Lower lobe of right lung (tissue), 2 donors: ENCODE data around the gene CDK11B. TPM values are rescaled to one million over a fixed set of nuclear protein-coding genes. Genes with fewer than 3 reads are reported as not detected.
A peak's percentile ranks its signal among the peaks of the same experiment; 100 is the strongest.

Experiments
- ATAC-seq, 2 donors: fragments of 200-7000 bp; cut with Tn5 transposase; one replicate each; pipeline ENCODE4 v1.9.1; 2020 to 2022; ENCODE audit warnings: mild to moderate bottlenecking in 2 of 2, moderate library complexity in 2 of 2
- DNase-seq: peaks from one replicate; pipeline ENCODE4 v3.0.0-alpha.2; 2020
- H3K27ac ChIP-seq: fragments of 200-600 bp; one replicate; pipeline ENCODE4 v1.8.0; 2022
- H3K27me3 ChIP-seq: fragments of 200-600 bp; one replicate; pipeline ENCODE4 v1.8.0; 2022; ENCODE audit warnings: low read depth
- H3K36me3 ChIP-seq: fragments of 200-600 bp; one replicate; pipeline ENCODE4 v1.8.0; 2022; ENCODE audit warnings: mild to moderate bottlenecking
- H3K4me1 ChIP-seq: fragments of 200-600 bp; one replicate; pipeline ENCODE4 v1.8.0; 2022
- H3K4me3 ChIP-seq: fragments of 200-600 bp; one replicate; pipeline ENCODE4 v1.8.0; 2022; ENCODE audit warnings: mild to moderate bottlenecking
- H3K9me3 ChIP-seq: fragments of 200-600 bp; one replicate; pipeline ENCODE4 v1.8.0; 2022
- intact Hi-C: fragments of 100-400 bp; cut with DNase I; formaldehyde crosslinking; loops from one replicate; pipeline ENCODE4 v1.11.0; 2022
- total RNA-seq: library from RNA; stranded (reverse); fragmentation: NEBNext Ultra II Directional; extraction: Animal tissue kit (Norgen Biotek cat#: 25700); gene quantifications from one replicate; pipeline ENCODE4 v1.2.1, GENCODE V29; 2021
- TF ChIP-seq, protein P1 (sequence below): fragments of 200-600 bp; IDR thresholded peaks from one replicate; pipeline ENCODE4 v1.8.0; 2022; ENCODE audit warnings: antibody characterized with exemption, mild to moderate bottlenecking
- donor health status: DM: no; HTN: yes; CAD: no; lungs with severe emphysema.

The CDK11B gene
- total RNA-seq, 1 donor from 2014 or later, result 23.0 TPM

DNA sequence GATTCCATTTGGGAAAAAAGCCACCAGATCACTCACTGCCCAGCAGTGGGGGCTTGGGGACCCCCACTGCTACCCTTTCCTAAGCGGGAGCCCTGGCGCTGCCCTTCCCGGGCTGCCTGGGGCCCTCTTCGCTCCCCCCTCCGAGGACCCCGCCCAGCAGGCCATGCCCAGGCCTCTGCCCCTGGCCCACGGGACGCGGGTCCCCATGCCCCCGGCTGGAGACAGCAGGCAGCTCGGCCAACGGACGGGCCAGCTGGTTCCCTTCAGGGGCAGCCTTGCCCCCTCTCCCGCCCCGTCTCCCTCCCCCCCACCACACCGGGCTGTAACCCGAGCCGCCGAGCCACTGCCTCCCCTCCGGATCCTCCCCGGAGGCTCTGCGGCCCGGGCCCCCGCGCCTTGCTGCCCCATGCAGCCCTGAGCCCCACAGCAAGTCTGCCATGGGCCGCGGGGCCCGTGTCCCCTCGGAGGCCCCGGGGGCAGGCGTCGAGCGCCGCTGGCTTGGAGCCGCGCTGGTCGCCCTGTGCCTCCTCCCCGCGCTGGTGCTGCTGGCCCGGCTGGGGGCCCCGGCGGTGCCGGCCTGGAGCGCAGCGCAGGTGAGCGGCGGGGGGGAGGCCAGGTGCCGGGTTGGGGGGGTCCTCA, 26.9 kb downstream of the CDK11B start, which contains the start of gene MMP23B:
Gene MMP23B (plus strand): TSS at position 392 of the 639 bp plus-strand sequence. CDS start 46 bp downstream, at position 438.
- peak within 1 kb of the TSS; percentile 84 for H3K27ac ChIP-seq
- H3K4me1 ChIP-seq, result peaks cover 15% of the 10 kb centered on the region
- intact Hi-C loops, result no loop called here
- TF ChIP-seq, protein P1, sequence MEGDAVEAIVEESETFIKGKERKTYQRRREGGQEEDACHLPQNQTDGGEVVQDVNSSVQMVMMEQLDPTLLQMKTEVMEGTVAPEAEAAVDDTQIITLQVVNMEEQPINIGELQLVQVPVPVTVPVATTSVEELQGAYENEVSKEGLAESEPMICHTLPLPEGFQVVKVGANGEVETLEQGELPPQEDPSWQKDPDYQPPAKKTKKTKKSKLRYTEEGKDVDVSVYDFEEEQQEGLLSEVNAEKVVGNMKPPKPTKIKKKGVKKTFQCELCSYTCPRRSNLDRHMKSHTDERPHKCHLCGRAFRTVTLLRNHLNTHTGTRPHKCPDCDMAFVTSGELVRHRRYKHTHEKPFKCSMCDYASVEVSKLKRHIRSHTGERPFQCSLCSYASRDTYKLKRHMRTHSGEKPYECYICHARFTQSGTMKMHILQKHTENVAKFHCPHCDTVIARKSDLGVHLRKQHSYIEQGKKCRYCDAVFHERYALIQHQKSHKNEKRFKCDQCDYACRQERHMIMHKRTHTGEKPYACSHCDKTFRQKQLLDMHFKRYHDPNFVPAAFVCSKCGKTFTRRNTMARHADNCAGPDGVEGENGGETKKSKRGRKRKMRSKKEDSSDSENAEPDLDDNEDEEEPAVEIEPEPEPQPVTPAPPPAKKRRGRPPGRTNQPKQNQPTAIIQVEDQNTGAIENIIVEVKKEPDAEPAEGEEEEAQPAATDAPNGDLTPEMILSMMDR, result no peak
- peaks cover 21% of the 10 kb centered on the region for H3K27me3 ChIP-seq
- peak; percentile 49 for DNase-seq
- H3K9me3 ChIP-seq, result no peaks in the 10 kb centered on the region
- peaks cover 21% of the 10 kb centered on the region for H3K36me3 ChIP-seq
- H3K4me3 ChIP-seq, result peak within 1 kb of the TSS; percentile 42
- ATAC-seq, result peak; percentile 1 to 7

DNA sequence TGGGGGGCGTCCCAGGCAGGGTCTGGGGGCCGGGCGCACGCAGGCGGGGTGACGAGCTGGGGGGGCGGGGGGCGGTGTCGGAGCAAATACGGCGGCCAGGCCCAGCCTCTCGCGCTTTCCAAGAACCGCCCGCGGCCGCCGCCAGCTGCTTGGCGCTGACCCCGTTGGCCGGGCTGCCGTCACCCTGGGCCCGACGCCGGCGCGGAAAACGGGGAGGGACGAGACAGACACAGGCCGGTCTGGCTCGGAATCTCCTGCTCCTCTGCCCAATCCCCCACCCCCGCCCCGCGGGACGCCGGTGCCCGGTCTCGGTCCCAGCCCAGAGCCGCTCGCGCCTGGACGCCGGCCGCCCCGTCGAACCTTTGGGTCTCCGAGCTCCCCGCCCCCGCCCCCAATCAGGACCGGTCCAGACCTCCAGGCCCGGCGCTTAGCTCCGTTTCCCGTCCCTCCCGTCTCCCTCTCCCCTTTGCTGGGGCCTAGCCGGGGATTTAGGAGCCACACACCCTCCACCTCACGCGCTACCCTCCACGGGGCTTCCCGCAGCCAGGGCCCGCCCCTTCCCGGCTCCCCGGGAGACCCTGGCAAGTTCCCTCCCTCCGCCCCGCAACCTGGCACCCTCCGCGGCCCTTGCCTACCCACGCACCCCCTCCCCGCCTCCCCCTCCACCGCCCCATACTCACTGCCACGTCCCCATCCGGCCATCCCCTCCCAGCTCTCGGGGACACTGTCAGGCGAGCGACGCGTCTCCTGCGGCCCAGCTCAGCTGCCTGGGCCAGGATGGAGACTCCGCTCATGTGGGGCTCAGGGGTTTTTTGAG, 27.6 kb downstream of the CDK11B start:
- H3K36me3 ChIP-seq, result peaks cover 14% of the 10 kb centered on the region
- peaks cover 15% of the 10 kb centered on the region for H3K4me1 ChIP-seq
- intact Hi-C loops, result no loop called here
- ATAC-seq, result peak; percentile 20 to 28
- no peaks in the 10 kb centered on the region for H3K9me3 ChIP-seq
- H3K27ac ChIP-seq, result peak overlapping the region; percentile 84
- peak overlapping the region; percentile 42 for H3K4me3 ChIP-seq
- TF ChIP-seq, protein P1, result no peak
- H3K27me3 ChIP-seq, result peaks cover 21% of the 10 kb centered on the region
- peak; percentile 57 for DNase-seq

DNA sequence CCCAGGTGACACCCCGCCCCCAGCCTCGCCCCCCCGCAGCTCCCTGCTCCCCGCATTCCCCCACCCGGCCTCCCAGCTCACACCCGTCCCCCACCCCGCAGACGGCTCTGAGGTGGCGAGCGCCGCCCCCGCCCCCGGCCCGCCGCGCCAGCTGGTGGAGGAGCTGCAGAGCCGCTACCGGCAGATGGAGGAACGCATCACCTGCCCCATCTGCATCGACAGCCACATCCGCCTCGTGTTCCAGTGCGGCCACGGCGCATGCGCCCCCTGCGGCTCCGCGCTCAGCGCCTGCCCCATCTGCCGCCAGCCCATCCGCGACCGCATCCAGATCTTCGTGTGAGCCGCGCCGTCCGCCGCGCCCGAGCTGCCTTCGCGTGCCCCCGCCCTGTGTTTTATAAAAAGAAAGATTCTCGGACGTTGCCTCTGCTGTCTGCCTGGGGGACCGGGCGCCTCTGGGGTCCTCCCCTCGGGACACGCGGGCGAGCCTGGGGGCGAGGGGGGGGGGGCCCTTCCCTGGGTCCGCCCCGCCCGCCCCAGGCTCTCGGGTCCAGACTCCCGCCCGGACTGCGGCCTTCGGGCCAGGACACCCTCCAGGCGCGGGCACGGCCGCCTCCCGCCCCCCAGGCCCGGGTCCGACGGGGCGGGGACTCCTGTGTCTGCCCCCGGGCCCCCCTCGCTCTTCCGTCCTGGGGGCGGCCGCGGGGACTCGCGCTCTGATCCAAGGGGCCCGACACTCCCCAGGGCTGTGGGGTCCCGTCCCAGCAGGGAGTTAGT, 28.4 kb downstream of the CDK11B start:
- peaks cover 14% of the 10 kb centered on the region for H3K36me3 ChIP-seq
- peaks cover 15% of the 10 kb centered on the region for H3K4me1 ChIP-seq
- intact Hi-C loops, result no loop called here
- peak overlapping the region; percentile 42 for H3K4me3 ChIP-seq
- TF ChIP-seq, protein P1, result no peak
- DNase-seq, result peak; percentile 79
- peak; percentile 40 to 57 for ATAC-seq
- peak overlapping the region; percentile 84 for H3K27ac ChIP-seq
- H3K27me3 ChIP-seq, result peaks cover 21% of the 10 kb centered on the region
- H3K9me3 ChIP-seq, result no peaks in the 10 kb centered on the region

DNA sequence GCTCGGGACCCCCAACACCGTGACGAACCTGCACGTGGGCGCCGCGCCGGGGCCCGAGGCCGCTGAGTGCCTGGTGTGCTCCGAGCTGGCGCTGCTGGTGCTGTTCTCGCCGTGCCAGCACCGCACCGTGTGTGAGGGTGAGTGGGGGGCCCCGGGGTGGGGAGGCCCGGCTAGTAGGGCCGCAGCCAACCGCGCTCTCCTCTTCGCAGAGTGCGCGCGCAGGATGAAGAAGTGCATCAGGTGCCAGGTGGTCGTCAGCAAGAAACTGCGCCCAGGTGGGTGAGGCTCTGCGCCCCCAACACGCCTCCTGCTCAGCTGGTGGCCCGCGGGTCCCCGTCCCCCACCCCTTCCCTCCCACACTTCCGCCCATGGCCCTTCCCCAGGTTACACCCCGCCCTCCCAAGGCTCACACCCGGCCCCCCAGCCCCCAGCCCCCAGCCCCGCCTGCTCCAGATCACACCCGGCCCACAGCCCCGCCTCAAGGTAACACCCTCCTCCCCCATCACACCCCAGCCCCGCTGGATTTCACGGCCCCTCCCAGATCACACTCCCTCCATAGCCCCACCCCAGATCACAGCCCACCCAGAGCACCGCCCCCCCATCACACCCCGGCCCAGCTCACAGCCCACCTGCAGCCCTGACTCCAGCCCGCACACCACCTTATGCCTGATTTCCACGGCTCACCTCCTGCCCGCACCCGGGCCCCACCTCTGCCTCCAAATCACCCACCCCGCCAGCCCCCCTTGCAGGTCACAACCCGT, 29.2 kb downstream of the CDK11B start:
- ATAC-seq (peak; percentile 18 to 37), DNase-seq (peak; percentile 49)
- Histone ChIP-seq H3K4me3 (peak overlapping the region; percentile 41), H3K4me1 (peaks cover 15% of the 10 kb centered on the region), H3K9me3 (no peaks in the 10 kb centered on the region), H3K36me3 (peaks cover 14% of the 10 kb centered on the region), H3K27me3 (peaks cover 21% of the 10 kb centered on the region), H3K27ac (peak overlapping the region; percentile 18)
- TF ChIP-seq, protein P1, result no peak
- intact Hi-C loops, result no loop called here
